GM13977 (cell line): ENCODE results near the gene ATP10A.

Source experiments
- DNase-seq: peaks from one replicate; pipeline ENCODE4 v3.0.0; 2012; ENCODE audit warnings: low spot score
- CTCF ChIP-seq: IDR thresholded peaks from 2 replicates; pipeline ENCODE4 v1.5.1; 2012; ENCODE audit warnings: mild to moderate bottlenecking, control low read depth; ENCODE audit not compliant: insufficient read depth; ENCODE audit errors: extremely low read depth, missing control alignments
- in situ Hi-C: fragments of 300-500 bp; cut with MboI; formaldehyde crosslinking; loops from one replicate; pipeline ENCODE4 v1.12.0; 2022; ENCODE audit warnings: low sequenced_read_pairs, low pct_unique_long_range_greater_than_20kb, mixed read lengths, inconsistent platforms; ENCODE audit not compliant: unreplicated experiment

Gene ATP10A

GRCh38 chr15:25671132-25671531, 192.0 kb downstream of the ATP10A start:
- TF ChIP-seq CTCF: no peak
- in situ Hi-C loops: no loop called here
- DNase-seq: no peak

- in situ Hi-C loops: no loop called here
- no peak for TF ChIP-seq CTCF
- no peak for DNase-seq
Observed at GRCh38 chr15:25670621-25671020, 192.5 kb downstream of the ATP10A start.

GRCh38 chr15:25670025-25670554, 193.0 kb downstream of the ATP10A start:
- no peak for TF ChIP-seq CTCF
- DNase-seq: no peak
- in situ Hi-C loops: no loop called here

- TF ChIP-seq CTCF: no peak
- no peak for DNase-seq
- in situ Hi-C loops: no loop called here
Observed at GRCh38 chr15:25668901-25669300, 194.2 kb downstream of the ATP10A start.

GRCh38 chr15:25668236-25668795, 194.8 kb downstream of the ATP10A start:
- TF ChIP-seq CTCF: no peak
- no peak for DNase-seq
- in situ Hi-C loops: no loop called here

DNA sequence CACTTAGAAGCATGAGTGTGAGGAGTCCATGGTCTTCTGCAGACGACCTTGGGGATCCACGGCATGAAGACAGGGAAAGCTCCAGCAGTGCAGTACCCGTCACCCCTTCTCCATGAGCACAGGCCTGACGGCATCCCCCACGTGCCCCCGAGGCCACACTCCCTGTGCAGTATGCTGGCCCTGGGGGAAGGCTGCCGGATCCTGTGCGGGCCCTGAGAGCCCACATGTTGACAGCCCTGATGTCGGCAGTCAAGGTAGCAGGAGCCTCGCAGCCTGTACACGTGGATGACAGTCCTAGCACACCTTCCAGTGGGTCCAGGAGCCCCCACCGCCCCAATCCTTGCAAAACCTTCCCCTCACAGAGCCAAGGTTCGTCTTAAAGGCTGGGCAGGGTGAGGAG, 195.3 kb downstream of the ATP10A start:
- in situ Hi-C loops: no loop called here
- DNase-seq: no peak
- TF ChIP-seq CTCF: no peak
